HEK293 (cell line): ENCODE data around the gene CD59.
A peak's percentile ranks its signal among the peaks of the same experiment; 100 is the strongest.

Experiments used
- GFI1B ChIP-seq: fragments of 450-650 bp; formaldehyde crosslinking; IDR thresholded peaks from 2 replicates; pipeline ENCODE4 v1.5.1; 2016; ENCODE audit warnings: missing biosample characterization, missing genetic modification characterization
- MYNN ChIP-seq: fragments of 450-650 bp; formaldehyde crosslinking; IDR thresholded peaks from 2 replicates; pipeline ENCODE4 v1.5.1; 2016; ENCODE audit warnings: missing biosample characterization, missing genetic modification characterization, borderline replicate concordance
- MZF1 ChIP-seq: fragments of 450-650 bp; formaldehyde crosslinking; IDR thresholded peaks from 2 replicates; pipeline ENCODE4 v1.5.1; 2017; ENCODE audit warnings: missing biosample characterization, missing genetic modification characterization, borderline replicate concordance
- OSR2 ChIP-seq: fragments of 450-650 bp; formaldehyde crosslinking; IDR thresholded peaks from 2 replicates; pipeline ENCODE4 v1.5.1; 2016; ENCODE audit warnings: missing biosample characterization, missing genetic modification characterization
- PRDM1 ChIP-seq: fragments of 450-650 bp; formaldehyde crosslinking; IDR thresholded peaks from 2 replicates; pipeline ENCODE4; 2016; ENCODE audit warnings: missing biosample characterization, missing genetic modification characterization
- RBAK ChIP-seq: fragments of 450-650 bp; formaldehyde crosslinking; IDR thresholded peaks from 2 replicates; pipeline ENCODE4 v1.5.1; 2016; ENCODE audit warnings: missing biosample characterization, missing genetic modification characterization
- SALL2 ChIP-seq: fragments of 450-650 bp; formaldehyde crosslinking; IDR thresholded peaks from 2 replicates; pipeline ENCODE4 v1.5.0; 2017; ENCODE audit warnings: missing biosample characterization, mild to moderate bottlenecking, missing genetic modification characterization, borderline replicate concordance
- ZBTB1 ChIP-seq: fragments of 450-650 bp; formaldehyde crosslinking; IDR thresholded peaks from 2 replicates; pipeline ENCODE4 v1.5.1; 2016; ENCODE audit warnings: missing biosample characterization, missing genetic modification characterization
- ZBTB20 ChIP-seq: fragments of 450-650 bp; formaldehyde crosslinking; IDR thresholded peaks from 2 replicates; pipeline ENCODE4 v1.5.1; 2016; ENCODE audit warnings: missing biosample characterization, missing genetic modification characterization
- ZBTB48 ChIP-seq: fragments of 450-650 bp; formaldehyde crosslinking; IDR thresholded peaks from 2 replicates; pipeline ENCODE4 v1.5.1; 2016; ENCODE audit warnings: missing biosample characterization, missing genetic modification characterization
- ZBTB7A ChIP-seq: fragments of 450-650 bp; formaldehyde crosslinking; IDR thresholded peaks from 2 replicates; pipeline ENCODE4 v1.5.1; 2016; ENCODE audit warnings: low read depth, missing biosample characterization, missing genetic modification characterization
- ZBTB8A ChIP-seq: fragments of 450-650 bp; formaldehyde crosslinking; IDR thresholded peaks from 2 replicates; pipeline ENCODE4 v1.5.1; 2016; ENCODE audit warnings: missing biosample characterization, missing genetic modification characterization
- ZNF112 ChIP-seq: fragments of 450-650 bp; formaldehyde crosslinking; IDR thresholded peaks from 2 replicates; pipeline ENCODE4 v1.5.0; 2017; ENCODE audit warnings: missing biosample characterization, missing genetic modification characterization
- ZNF266 ChIP-seq: fragments of 450-650 bp; formaldehyde crosslinking; IDR thresholded peaks from 2 replicates; pipeline ENCODE4 v1.5.1; 2016; ENCODE audit warnings: missing biosample characterization, missing genetic modification characterization, low read depth
- ZNF335 ChIP-seq: fragments of 450-650 bp; formaldehyde crosslinking; conservative IDR thresholded peaks from 2 replicates; pipeline ENCODE4 v1.5.1; 2016; ENCODE audit warnings: missing biosample characterization, missing genetic modification characterization
- ZNF362 ChIP-seq: fragments of 450-650 bp; formaldehyde crosslinking; IDR thresholded peaks from 2 replicates; pipeline ENCODE4 v1.5.1; 2016; ENCODE audit warnings: missing biosample characterization, missing genetic modification characterization
- ZNF423 ChIP-seq: fragments of 450-650 bp; formaldehyde crosslinking; IDR thresholded peaks from 2 replicates; pipeline ENCODE4 v1.5.1; 2016; ENCODE audit warnings: missing biosample characterization, missing genetic modification characterization
- ZNF473 ChIP-seq: fragments of 450-650 bp; formaldehyde crosslinking; IDR thresholded peaks from 2 replicates; pipeline ENCODE4 v1.5.1; 2017; ENCODE audit warnings: missing biosample characterization, missing genetic modification characterization
- ZNF48 ChIP-seq: fragments of 450-650 bp; formaldehyde crosslinking; IDR thresholded peaks from 2 replicates; pipeline ENCODE4 v1.5.1; 2016; ENCODE audit warnings: missing biosample characterization, missing genetic modification characterization
- ZNF555 ChIP-seq: fragments of 450-650 bp; formaldehyde crosslinking; conservative IDR thresholded peaks from 2 replicates; pipeline ENCODE4 v1.5.1; 2017; ENCODE audit warnings: missing biosample characterization, mild to moderate bottlenecking, missing genetic modification characterization, inconsistent platforms
- ZNF600 ChIP-seq: fragments of 450-650 bp; formaldehyde crosslinking; IDR thresholded peaks from 2 replicates; pipeline ENCODE4 v1.5.1; 2016; ENCODE audit warnings: missing biosample characterization, missing genetic modification characterization
- ZNF624 ChIP-seq: fragments of 450-650 bp; formaldehyde crosslinking; IDR thresholded peaks from 2 replicates; pipeline ENCODE4 v1.5.1; 2017; ENCODE audit warnings: missing biosample characterization, missing genetic modification characterization
- ZNF660 ChIP-seq: fragments of 450-650 bp; IDR thresholded peaks from 2 replicates; pipeline ENCODE4 v1.5.1; 2018; ENCODE audit warnings: missing biosample characterization, mild to moderate bottlenecking, missing genetic modification characterization
- ZNF692 ChIP-seq: fragments of 450-650 bp; formaldehyde crosslinking; IDR thresholded peaks from 2 replicates; pipeline ENCODE4 v1.5.1; 2016; ENCODE audit warnings: missing biosample characterization, missing genetic modification characterization
- ZNF747 ChIP-seq: fragments of 450-650 bp; formaldehyde crosslinking; IDR thresholded peaks from 2 replicates; pipeline ENCODE4 v1.5.1; 2016; ENCODE audit warnings: missing biosample characterization, missing genetic modification characterization
- ZNF76 ChIP-seq: fragments of 450-650 bp; formaldehyde crosslinking; IDR thresholded peaks from 2 replicates; pipeline ENCODE4; 2016; ENCODE audit warnings: low read depth, missing biosample characterization, missing genetic modification characterization, borderline replicate concordance
- ZNF837 ChIP-seq: fragments of 450-650 bp; formaldehyde crosslinking; IDR thresholded peaks from 2 replicates; pipeline ENCODE4 v1.5.1; 2016; ENCODE audit warnings: missing biosample characterization, missing genetic modification characterization
- ZSCAN23 ChIP-seq: fragments of 450-650 bp; formaldehyde crosslinking; IDR thresholded peaks from 2 replicates; pipeline ENCODE4 v1.5.1; 2016; ENCODE audit warnings: missing biosample characterization, missing genetic modification characterization
- TF ChIP-seq, protein P1 (sequence below): fragments of 450-650 bp; formaldehyde crosslinking; IDR thresholded peaks from 2 replicates; pipeline ENCODE4 v1.5.1; 2016; ENCODE audit warnings: missing biosample characterization, missing genetic modification characterization
- TF ChIP-seq, protein P2 (sequence below): fragments of 450-650 bp; formaldehyde crosslinking; IDR thresholded peaks from 2 replicates; pipeline ENCODE4 v1.5.1; 2017; ENCODE audit warnings: missing biosample characterization, missing genetic modification characterization
- TF ChIP-seq, protein P3 (sequence below): fragments of 450-650 bp; formaldehyde crosslinking; IDR thresholded peaks from 2 replicates; pipeline ENCODE4 v1.5.1; 2016; ENCODE audit warnings: missing biosample characterization, missing genetic modification characterization

CD59 gene

GRCh38 chr11:33696931-33697638, 39.1 kb downstream of the CD59 start (continued):
- TF ChIP-seq ZNF660 (0 out of 2 replicates have a peak, but pooled peaks have one; percentile 20), RBAK (no peak), ZNF624 (tag by site-specific recombination) (no peak), ZBTB8A (tag by site-specific recombination) (peak; percentile 43; the same call in 1 of the 2 replicates), ZNF266 (tag by site-specific recombination) (no peak), ZNF555 (tag by site-specific recombination) (no peak), MZF1 (tag by site-specific recombination) (no peak), ZNF335 (tag by site-specific recombination) (no peak), GFI1B (tag by site-specific recombination) (no peak), ZNF112 (no peak), ZBTB1 (no peak), ZSCAN23 (tag by site-specific recombination) (no peak), ZBTB20 (no peak), ZNF837 (tag by site-specific recombination) (no peak), ZNF747 (tag by site-specific recombination) (no peak), ZNF473 (no peak), ZNF692 (no peak), ZBTB7A (no peak), MYNN (tag by site-specific recombination) (no peak), ZNF362 (tag by site-specific recombination) (no peak), ZNF48 (tag by site-specific recombination) (no peak), ZNF600 (tag by site-specific recombination) (0 out of 2 replicates have a peak, but pooled peaks have one; percentile 12), PRDM1 (tag by site-specific recombination) (no peak), OSR2 (tag by site-specific recombination) (0 out of 2 replicates have a peak, but pooled peaks have one; percentile 29), SALL2 (tag by site-specific recombination) (no peak), ZNF76 (tag by site-specific recombination) (no peak), ZNF423 (tag by site-specific recombination) (peak; percentile 38; the same call in 1 of the 2 replicates), ZBTB48 (tag by site-specific recombination) (peak; percentile 19; the same call in 1 of the 2 replicates)
- TF ChIP-seq, protein P1, sequence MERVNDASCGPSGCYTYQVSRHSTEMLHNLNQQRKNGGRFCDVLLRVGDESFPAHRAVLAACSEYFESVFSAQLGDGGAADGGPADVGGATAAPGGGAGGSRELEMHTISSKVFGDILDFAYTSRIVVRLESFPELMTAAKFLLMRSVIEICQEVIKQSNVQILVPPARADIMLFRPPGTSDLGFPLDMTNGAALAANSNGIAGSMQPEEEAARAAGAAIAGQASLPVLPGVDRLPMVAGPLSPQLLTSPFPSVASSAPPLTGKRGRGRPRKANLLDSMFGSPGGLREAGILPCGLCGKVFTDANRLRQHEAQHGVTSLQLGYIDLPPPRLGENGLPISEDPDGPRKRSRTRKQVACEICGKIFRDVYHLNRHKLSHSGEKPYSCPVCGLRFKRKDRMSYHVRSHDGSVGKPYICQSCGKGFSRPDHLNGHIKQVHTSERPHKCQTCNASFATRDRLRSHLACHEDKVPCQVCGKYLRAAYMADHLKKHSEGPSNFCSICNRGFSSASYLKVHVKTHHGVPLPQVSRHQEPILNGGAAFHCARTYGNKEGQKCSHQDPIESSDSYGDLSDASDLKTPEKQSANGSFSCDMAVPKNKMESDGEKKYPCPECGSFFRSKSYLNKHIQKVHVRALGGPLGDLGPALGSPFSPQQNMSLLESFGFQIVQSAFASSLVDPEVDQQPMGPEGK = 0 out of 2 replicates have a peak, but pooled peaks have one; percentile 23
- TF ChIP-seq, protein P2, sequence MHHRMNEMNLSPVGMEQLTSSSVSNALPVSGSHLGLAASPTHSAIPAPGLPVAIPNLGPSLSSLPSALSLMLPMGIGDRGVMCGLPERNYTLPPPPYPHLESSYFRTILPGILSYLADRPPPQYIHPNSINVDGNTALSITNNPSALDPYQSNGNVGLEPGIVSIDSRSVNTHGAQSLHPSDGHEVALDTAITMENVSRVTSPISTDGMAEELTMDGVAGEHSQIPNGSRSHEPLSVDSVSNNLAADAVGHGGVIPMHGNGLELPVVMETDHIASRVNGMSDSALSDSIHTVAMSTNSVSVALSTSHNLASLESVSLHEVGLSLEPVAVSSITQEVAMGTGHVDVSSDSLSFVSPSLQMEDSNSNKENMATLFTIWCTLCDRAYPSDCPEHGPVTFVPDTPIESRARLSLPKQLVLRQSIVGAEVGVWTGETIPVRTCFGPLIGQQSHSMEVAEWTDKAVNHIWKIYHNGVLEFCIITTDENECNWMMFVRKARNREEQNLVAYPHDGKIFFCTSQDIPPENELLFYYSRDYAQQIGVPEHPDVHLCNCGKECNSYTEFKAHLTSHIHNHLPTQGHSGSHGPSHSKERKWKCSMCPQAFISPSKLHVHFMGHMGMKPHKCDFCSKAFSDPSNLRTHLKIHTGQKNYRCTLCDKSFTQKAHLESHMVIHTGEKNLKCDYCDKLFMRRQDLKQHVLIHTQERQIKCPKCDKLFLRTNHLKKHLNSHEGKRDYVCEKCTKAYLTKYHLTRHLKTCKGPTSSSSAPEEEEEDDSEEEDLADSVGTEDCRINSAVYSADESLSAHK = no peak
- TF ChIP-seq, protein P3, sequence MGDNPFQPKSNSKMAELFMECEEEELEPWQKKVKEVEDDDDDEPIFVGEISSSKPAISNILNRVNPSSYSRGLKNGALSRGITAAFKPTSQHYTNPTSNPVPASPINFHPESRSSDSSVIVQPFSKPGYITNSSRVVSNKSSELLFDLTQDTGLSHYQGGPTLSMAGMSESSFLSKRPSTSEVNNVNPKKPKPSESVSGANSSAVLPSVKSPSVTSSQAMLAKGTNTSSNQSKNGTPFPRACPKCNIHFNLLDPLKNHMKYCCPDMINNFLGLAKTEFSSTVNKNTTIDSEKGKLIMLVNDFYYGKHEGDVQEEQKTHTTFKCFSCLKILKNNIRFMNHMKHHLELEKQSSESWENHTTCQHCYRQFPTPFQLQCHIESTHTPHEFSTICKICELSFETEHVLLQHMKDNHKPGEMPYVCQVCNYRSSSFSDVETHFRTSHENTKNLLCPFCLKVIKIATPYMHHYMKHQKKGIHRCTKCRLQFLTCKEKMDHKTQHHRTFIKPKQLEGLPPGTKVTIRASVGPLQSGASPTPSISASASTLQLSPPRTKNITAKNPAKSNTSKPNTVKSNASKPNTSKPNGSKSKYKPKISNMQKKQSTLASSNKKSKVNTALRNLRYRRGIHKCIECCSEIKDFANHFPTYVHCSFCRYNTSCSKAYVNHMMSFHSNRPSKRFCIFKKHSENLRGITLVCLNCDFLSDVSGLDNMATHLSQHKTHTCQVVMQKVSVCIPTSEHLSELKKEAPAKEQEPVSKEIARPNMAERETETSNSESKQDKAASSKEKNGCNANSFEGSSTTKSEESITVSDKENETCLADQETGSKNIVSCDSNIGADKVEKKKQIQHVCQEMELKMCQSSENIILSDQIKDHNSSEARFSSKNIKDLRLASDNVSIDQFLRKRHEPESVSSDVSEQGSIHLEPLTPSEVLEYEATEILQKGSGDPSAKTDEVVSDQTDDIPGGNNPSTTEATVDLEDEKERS (tag by site-specific recombination) = no peak
